ENCODE measurements around the gene EIF4G2.
A peak's percentile ranks its signal among the peaks of the same experiment; 100 is the strongest.

Gene EIF4G2

GRCh38 chr11:10803676-10804075 is 5.0 kb downstream of the EIF4G2 start:
- H3K9me3 ChIP-seq (ENCODE audit: insufficient read depth, low read depth, low read length): no peaks in the 10 kb centered on the region
- no peak overlapping the region for H2AFZ ChIP-seq (ENCODE audit: low read length)
- no peaks in the 10 kb centered on the region for H3K9me2 ChIP-seq (replicated peaks; ENCODE audit: low read depth, low read length)
- peak overlapping the region; percentile 98 for H3K4me2 ChIP-seq (ENCODE audit: low read depth, low read length, poor library complexity, severe bottlenecking)
- TF ChIP-seq, protein P1, sequence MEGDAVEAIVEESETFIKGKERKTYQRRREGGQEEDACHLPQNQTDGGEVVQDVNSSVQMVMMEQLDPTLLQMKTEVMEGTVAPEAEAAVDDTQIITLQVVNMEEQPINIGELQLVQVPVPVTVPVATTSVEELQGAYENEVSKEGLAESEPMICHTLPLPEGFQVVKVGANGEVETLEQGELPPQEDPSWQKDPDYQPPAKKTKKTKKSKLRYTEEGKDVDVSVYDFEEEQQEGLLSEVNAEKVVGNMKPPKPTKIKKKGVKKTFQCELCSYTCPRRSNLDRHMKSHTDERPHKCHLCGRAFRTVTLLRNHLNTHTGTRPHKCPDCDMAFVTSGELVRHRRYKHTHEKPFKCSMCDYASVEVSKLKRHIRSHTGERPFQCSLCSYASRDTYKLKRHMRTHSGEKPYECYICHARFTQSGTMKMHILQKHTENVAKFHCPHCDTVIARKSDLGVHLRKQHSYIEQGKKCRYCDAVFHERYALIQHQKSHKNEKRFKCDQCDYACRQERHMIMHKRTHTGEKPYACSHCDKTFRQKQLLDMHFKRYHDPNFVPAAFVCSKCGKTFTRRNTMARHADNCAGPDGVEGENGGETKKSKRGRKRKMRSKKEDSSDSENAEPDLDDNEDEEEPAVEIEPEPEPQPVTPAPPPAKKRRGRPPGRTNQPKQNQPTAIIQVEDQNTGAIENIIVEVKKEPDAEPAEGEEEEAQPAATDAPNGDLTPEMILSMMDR (conservative IDR thresholded peaks at IDR 0.05; ENCODE audit: low read length): no peak
- TF ChIP-seq EZH2phosphoT487 (IDR thresholded peaks at IDR 0.05; ENCODE audit: borderline replicate concordance): no peak
- H4K20me1 ChIP-seq (ENCODE audit: insufficient read depth, low read length, poor library complexity, severe bottlenecking): peaks cover 92% of the 10 kb centered on the region
- peaks cover 8% of the 10 kb centered on the region for H3K27me3 ChIP-seq (ENCODE audit: insufficient read depth, low read length, poor library complexity, severe bottlenecking)
- peaks cover 14% of the 10 kb centered on the region for H3F3A ChIP-seq (ENCODE audit: low read depth)
- H3K4me1 ChIP-seq (ENCODE audit: insufficient read depth, low read length, poor library complexity, severe bottlenecking): peaks cover 80% of the 10 kb centered on the region
- H3K79me2 ChIP-seq (ENCODE audit: insufficient read depth, low read length): peaks cover 99% of the 10 kb centered on the region
- H3K9ac ChIP-seq (ENCODE audit: low read depth, low read length, poor library complexity, severe bottlenecking): peak overlapping the region; percentile 100
- H3K36me3 ChIP-seq (ENCODE audit: insufficient read depth, low read length): peaks cover 87% of the 10 kb centered on the region
- H3K4me3 ChIP-seq (ENCODE audit: low read length, poor library complexity, severe bottlenecking): peak overlapping the region; percentile 82

DNA sequence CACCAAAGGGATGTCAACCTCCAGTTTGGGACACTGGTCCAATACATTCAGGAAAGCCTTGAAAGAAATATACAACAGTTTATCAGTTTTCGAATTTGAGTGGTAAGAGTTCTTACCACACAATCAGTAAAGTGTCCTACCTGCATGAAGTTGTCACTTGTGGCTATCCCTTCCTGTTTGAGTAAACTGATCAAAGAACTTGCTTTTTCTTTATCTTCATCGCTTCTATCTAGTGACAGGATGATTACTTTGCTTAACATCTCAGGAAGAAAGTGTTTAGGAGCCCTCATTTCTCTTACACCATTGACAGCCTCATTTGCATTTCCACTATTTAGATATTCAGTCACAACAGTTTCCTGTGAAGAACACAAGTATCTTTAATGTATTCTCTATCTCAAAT is 8.4 kb downstream of the EIF4G2 start:
- H3K36me3 ChIP-seq (ENCODE audit: insufficient read depth, low read length): peaks cover 94% of the 10 kb centered on the region
- H4K20me1 ChIP-seq (ENCODE audit: insufficient read depth, low read length, poor library complexity, severe bottlenecking): peaks cover 85% of the 10 kb centered on the region
- peaks cover 40% of the 10 kb centered on the region for H3F3A ChIP-seq (ENCODE audit: low read depth)
- peak overlapping the region; percentile 21 for H3K4me3 ChIP-seq (ENCODE audit: low read length, poor library complexity, severe bottlenecking)
- no peak overlapping the region for H2AFZ ChIP-seq (ENCODE audit: low read length)
- H3K79me2 ChIP-seq (ENCODE audit: insufficient read depth, low read length): peaks cover 69% of the 10 kb centered on the region
- TF ChIP-seq, protein P1 (conservative IDR thresholded peaks at IDR 0.05; ENCODE audit: low read length): no peak
- TF ChIP-seq EZH2phosphoT487 (IDR thresholded peaks at IDR 0.05; ENCODE audit: borderline replicate concordance): no peak
- H3K9me3 ChIP-seq (ENCODE audit: insufficient read depth, low read depth, low read length): no peaks in the 10 kb centered on the region
- H3K9ac ChIP-seq (ENCODE audit: low read depth, low read length, poor library complexity, severe bottlenecking): no peak overlapping the region
- H3K9me2 ChIP-seq (replicated peaks; ENCODE audit: low read depth, low read length): no peaks in the 10 kb centered on the region
- peaks cover 68% of the 10 kb centered on the region for H3K4me1 ChIP-seq (ENCODE audit: insufficient read depth, low read length, poor library complexity, severe bottlenecking)
- no peaks in the 10 kb centered on the region for H3K27me3 ChIP-seq (ENCODE audit: insufficient read depth, low read length, poor library complexity, severe bottlenecking)
- H3K4me2 ChIP-seq (ENCODE audit: low read depth, low read length, poor library complexity, severe bottlenecking): peak overlapping the region; percentile 98

GRCh38 chr11:10798330-10798928 is 10.3 kb downstream of the EIF4G2 start:
- peaks cover 46% of the 10 kb centered on the region for H3F3A ChIP-seq (ENCODE audit: low read depth)
- no peak overlapping the region for H3K9ac ChIP-seq (ENCODE audit: low read depth, low read length, poor library complexity, severe bottlenecking)
- H3K36me3 ChIP-seq (ENCODE audit: insufficient read depth, low read length): peaks cover 75% of the 10 kb centered on the region
- peak overlapping the region; percentile 35 for H3K4me3 ChIP-seq (ENCODE audit: low read length, poor library complexity, severe bottlenecking)
- TF ChIP-seq EZH2phosphoT487 (IDR thresholded peaks at IDR 0.05; ENCODE audit: borderline replicate concordance): no peak
- TF ChIP-seq, protein P1 (conservative IDR thresholded peaks at IDR 0.05; ENCODE audit: low read length): no peak
- peaks cover 67% of the 10 kb centered on the region for H4K20me1 ChIP-seq (ENCODE audit: insufficient read depth, low read length, poor library complexity, severe bottlenecking)
- H3K4me1 ChIP-seq (ENCODE audit: insufficient read depth, low read length, poor library complexity, severe bottlenecking): peaks cover 54% of the 10 kb centered on the region
- peak overlapping the region; percentile 98 for H3K4me2 ChIP-seq (ENCODE audit: low read depth, low read length, poor library complexity, severe bottlenecking)
- no peaks in the 10 kb centered on the region for H3K9me2 ChIP-seq (replicated peaks; ENCODE audit: low read depth, low read length)
- no peak overlapping the region for H2AFZ ChIP-seq (ENCODE audit: low read length)
- peaks cover 50% of the 10 kb centered on the region for H3K79me2 ChIP-seq (ENCODE audit: insufficient read depth, low read length)
- no peaks in the 10 kb centered on the region for H3K27me3 ChIP-seq (ENCODE audit: insufficient read depth, low read length, poor library complexity, severe bottlenecking)
- no peaks in the 10 kb centered on the region for H3K9me3 ChIP-seq (ENCODE audit: insufficient read depth, low read depth, low read length)

Measured in Loucy (cell line).